Stomach smooth muscle (tissue), 2 donors: ENCODE data around the gene SLC30A2.

Source experiments
- H3K27ac ChIP-seq: one replicate; pipeline ENCODE4 v1.7.0; 2013; ENCODE audit warnings: mild to moderate bottlenecking, low read length, inconsistent platforms
- H3K27me3 ChIP-seq, 2 donors: one replicate each; pipeline ENCODE4 v1.7.0; 2013; ENCODE audit warnings: low read length in 2 of 2; ENCODE audit not compliant: insufficient read depth in 2 of 2, control insufficient read depth in 1 of 2
- H3K36me3 ChIP-seq, 2 donors: one replicate each; pipeline ENCODE4 v1.7.0; 2013; ENCODE audit warnings: low read length in 2 of 2; ENCODE audit not compliant: control insufficient read depth in 2 of 2, insufficient read depth in 2 of 2
- H3K4me1 ChIP-seq: one replicate; pipeline ENCODE4 v1.7.0; 2013; ENCODE audit warnings: low read length; ENCODE audit not compliant: control insufficient read depth, insufficient read depth
- H3K4me3 ChIP-seq, 2 donors: one replicate each; pipeline ENCODE4 v1.7.0; 2013; ENCODE audit warnings: low read length in 2 of 2
- H3K9ac ChIP-seq, 2 donors: one replicate each; pipeline ENCODE4 v1.7.0; 2013; ENCODE audit warnings: low read length in 2 of 2, mild to moderate bottlenecking in 1 of 2
- H3K9me3 ChIP-seq, 2 donors: one replicate each; pipeline ENCODE4 v1.7.0; 2013; ENCODE audit warnings: low read length in 2 of 2; ENCODE audit not compliant: control insufficient read depth in 2 of 2
- donor health status: healthy.
- donor health status: Pancreatic carcinoma.

SLC30A2 gene

DNA sequence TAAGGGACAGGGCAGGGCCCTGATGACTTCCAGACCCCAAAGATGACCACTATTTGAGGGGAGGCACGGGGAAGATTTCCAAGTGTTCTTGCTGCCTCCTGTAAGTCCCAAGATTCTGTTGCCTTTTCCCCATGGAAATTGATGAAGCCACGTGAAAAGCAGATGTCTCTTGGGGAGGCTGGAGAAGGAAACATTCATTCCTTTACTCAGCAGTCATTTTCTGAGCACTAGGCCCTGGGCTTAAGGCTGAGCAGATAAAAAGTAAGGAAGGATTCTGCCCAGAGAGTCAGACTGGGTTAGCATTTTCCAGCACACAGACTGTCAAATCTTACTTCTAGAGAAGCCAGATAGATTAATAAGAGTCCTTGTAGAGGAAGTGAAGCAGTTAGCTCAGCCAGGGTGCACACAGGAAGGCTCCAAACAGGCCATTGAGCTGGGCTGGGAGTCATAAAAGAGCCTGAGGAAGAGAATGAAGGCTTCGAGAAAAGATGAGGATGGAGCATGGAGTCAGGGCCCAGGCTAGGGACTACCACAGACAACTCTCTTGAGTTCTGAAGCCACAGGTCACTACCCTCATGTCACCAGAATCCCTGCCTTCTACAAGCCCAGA lies 14.2 kb downstream of the SLC30A2 start:
- Histone ChIP-seq H3K27me3 (peaks cover 0 to 6% of the 10 kb centered on the region in 2 donors), H3K4me1 (peaks cover 18% of the 10 kb centered on the region), H3K9me3 (no peaks in the 10 kb centered on the region), H3K36me3 (no peaks in the 10 kb centered on the region), H3K9ac (no peak overlapping the region), H3K4me3 (no peak overlapping the region), H3K27ac (no peak overlapping the region)

DNA sequence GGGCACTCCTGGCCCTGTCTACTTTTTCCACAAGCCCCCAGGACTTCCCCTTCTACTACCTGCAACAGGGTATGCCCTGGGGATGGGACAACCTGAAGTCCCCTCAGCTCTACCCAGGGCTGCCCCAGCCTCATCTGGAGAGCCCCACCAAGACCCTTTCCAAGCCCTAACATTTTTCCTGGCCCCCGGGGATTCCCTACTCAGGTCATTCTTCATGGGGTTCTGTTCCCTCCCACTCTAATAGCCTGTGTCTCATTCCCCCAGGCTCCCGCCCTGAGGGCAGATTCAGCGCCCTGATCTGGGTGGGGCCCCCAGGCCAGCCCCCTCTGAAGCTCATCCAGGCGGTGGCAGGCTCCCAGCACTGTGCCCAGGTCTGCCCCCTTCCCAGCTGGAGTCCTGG lies 14.7 kb downstream of the SLC30A2 start:
- no peak overlapping the region for H3K9ac ChIP-seq
- peaks cover 16% of the 10 kb centered on the region for H3K4me1 ChIP-seq
- peaks cover 0 to 6% of the 10 kb centered on the region in 2 donors for H3K27me3 ChIP-seq
- no peak overlapping the region for H3K4me3 ChIP-seq
- no peaks in the 10 kb centered on the region for H3K9me3 ChIP-seq
- no peaks in the 10 kb centered on the region for H3K36me3 ChIP-seq
- H3K27ac ChIP-seq: no peak overlapping the region

DNA sequence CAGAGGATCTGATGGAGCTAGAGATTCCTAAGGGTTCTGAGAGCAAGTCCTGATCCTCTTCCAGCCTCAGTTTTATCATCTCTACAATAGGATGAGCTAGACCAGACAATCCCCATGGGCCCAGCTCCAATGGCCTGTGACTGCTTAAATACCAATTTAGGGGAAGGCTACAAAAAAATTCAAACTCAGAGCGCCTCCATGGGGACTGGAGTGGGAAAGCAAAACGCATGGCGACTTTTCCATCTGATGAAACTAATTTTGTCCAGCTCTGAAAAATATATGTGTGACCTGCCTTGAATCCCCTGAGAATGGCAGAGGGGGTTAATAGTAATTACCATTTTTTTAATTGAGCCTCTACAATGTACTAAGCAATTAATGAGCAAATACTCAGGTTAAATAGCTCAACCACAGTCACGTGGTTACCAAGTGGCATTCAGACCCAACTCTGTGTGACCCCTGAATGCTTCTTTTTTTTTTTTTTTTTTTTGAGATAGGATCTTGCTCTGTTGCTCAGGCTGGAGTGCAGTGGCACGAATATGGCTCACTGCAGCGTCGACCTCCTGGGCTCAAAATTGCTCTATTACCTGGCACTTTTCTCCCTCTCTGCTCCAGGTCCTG lies 15.9 kb downstream of the SLC30A2 start:
- Histone ChIP-seq H3K27ac (no peak overlapping the region), H3K4me1 (peaks cover 6% of the 10 kb centered on the region), H3K4me3 (no peak overlapping the region), H3K9ac (no peak overlapping the region), H3K27me3 (peaks cover 0 to 6% of the 10 kb centered on the region in 2 donors), H3K9me3 (no peaks in the 10 kb centered on the region), H3K36me3 (no peaks in the 10 kb centered on the region)

DNA sequence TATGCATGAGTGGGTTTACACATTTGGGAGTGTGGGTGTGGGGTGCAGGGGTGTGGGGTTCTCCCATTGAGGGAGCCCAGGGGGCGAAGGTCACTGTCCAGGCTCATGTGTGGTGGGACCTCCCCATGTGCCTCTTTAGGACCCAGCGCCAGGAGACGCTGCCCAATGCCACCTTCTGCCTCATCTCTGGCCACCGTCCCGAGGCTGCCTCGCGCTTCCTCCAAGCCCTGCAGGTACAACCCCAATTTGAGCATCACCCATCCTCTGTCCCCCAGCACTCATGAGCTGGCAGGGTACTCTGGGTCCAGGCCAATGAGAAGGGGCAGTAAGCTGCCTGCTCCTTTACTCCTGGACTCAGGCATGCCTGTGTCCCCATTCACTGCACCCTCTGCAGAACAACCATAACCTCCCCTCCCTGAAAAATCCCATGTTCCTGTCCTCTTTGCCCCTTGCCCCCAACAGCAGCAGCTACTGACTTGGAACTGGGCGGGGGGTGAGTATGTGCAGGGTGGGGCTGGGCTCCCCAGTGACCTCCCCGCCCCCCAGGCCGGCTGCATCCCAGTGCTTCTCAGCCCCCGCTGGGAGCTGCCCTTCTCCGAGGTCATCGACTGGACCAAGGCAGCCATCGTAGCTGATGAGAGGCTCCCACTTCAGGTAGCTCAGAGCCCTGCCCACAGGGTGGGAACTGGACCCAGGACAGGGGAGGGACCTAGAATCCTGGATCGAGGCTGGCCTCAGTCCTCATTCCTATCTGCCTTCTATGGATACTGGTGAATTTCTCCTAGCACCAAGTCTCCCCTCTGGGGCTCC lies 16.7 kb downstream of the SLC30A2 start:
- no peak overlapping the region for H3K9ac ChIP-seq
- no peaks in the 10 kb centered on the region for H3K4me1 ChIP-seq
- H3K4me3 ChIP-seq: no peak overlapping the region
- no peaks in the 10 kb centered on the region for H3K36me3 ChIP-seq
- H3K9me3 ChIP-seq: no peaks in the 10 kb centered on the region
- peaks cover 0 to 6% of the 10 kb centered on the region in 2 donors for H3K27me3 ChIP-seq
- H3K27ac ChIP-seq: no peak overlapping the region

DNA sequence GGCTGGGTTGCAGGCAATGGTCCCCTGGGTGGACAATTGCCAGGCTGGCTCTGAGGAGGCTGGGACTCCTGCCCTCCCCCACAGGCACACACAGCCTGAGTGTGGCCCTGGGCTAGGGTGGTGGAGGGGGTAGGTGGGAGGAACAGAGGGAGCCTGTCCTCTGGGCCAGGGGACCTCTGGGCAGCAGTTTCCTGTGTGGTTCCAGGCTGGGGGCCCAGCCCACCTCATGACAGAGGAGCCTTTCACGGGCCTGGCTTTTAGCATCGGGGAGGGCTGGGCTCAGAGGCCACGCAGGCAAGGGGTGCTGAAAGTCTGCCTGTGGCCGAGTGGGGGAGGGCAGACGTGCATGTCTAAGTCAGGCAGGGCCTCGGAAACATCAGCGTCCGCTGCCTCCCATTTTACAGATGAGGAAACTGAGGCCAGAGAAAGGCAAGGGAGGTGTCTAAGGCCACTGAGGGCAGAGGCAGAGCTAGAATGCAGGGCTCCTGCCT lies 17.4 kb downstream of the SLC30A2 start:
- Histone ChIP-seq H3K4me1 (no peaks in the 10 kb centered on the region), H3K36me3 (no peaks in the 10 kb centered on the region), H3K4me3 (no peak overlapping the region), H3K9me3 (no peaks in the 10 kb centered on the region), H3K27me3 (peaks cover 0 to 4% of the 10 kb centered on the region in 2 donors), H3K27ac (no peak overlapping the region), H3K9ac (no peak overlapping the region)

DNA sequence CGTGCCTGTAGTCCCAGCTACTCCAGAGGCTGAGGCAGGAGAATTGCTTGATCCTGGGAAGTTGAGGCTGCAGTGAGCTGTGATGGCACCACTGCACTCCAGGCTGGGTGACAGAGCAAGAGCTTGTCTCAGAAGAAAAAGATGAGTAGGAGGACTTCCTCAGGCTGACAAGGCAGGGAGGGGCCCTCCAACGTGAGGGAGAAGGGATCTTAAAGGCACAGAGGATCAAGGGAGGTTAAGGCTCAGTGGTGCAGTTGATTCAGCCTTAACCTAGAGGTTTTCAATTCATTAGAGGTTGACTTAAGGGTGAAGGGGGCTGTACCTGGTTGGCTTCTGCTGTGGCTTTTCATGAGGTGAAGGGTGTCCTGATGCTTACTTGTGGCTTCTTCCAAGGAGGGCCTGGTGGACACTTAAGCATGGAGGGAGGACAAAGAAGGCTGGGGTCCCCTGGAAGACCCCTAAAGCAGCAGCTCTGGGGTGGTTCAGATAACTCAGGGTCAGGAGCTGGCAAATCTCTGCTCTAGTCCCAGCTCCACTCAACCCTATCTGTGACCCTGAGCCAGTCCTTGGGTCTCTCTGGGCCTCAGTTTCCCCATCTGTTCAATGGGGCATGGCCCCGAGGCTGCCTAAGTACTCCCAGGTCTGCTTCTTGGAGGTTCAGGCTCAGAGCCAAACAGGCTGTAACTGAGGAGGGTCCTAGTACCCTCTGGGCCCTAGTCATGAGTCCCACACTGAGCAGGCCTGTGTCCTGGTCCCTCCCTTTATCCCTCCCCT lies 18.0 kb downstream of the SLC30A2 start:
- no peak overlapping the region for H3K4me3 ChIP-seq
- H3K27me3 ChIP-seq: peaks cover 0 to 4% of the 10 kb centered on the region in 2 donors
- no peak overlapping the region for H3K27ac ChIP-seq
- no peaks in the 10 kb centered on the region for H3K36me3 ChIP-seq
- H3K9me3 ChIP-seq: no peaks in the 10 kb centered on the region
- no peak overlapping the region for H3K9ac ChIP-seq
- H3K4me1 ChIP-seq: peaks cover 4% of the 10 kb centered on the region

DNA sequence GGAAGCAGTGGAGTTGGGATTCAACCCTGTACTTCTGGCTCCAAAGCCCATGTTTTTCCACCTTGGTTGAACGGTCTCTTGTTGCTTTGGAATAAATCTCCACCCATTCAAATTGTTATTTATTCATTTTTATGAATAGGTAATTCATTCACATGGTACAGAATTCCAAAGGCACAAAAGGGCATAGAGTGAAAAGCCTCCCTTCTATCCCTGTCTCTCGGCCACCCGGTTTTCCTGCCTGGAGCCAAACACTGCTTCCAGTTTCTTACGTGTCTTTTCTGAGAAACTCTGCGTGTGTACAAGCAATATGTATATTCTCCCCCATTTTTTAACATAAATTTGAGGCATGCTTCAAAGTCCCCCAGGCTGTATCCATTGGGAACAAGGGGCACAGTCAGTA lies 20.4 kb downstream of the SLC30A2 start:
- no peak overlapping the region for H3K9ac ChIP-seq
- H3K36me3 ChIP-seq: no peaks in the 10 kb centered on the region
- H3K27ac ChIP-seq: no peak overlapping the region
- no peaks in the 10 kb centered on the region for H3K9me3 ChIP-seq
- no peak overlapping the region for H3K4me3 ChIP-seq
- H3K27me3 ChIP-seq: peaks cover 2 to 3% of the 10 kb centered on the region in 2 donors
- H3K4me1 ChIP-seq: peaks cover 13% of the 10 kb centered on the region

DNA sequence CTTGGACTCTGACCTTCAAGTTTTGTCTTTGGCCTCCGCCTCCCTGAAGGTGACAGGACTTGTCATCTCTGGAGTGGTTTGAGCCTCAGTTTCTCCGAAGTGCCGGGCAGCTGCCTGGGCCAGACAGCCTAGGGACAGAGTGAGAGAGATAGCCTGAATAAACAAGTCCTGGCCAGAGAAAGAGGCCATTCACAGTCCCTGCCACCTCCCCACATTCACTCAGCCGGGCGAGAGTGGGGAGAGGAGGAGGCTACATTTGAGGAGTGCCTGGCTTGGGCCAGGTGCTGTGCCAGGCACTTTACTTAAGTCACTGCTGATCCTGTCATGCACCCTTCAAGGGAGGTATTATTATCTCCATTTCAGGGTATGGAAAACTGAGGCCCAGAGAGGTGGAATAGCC lies 20.9 kb downstream of the SLC30A2 start:
- Histone ChIP-seq H3K4me1 (peaks cover 13% of the 10 kb centered on the region), H3K4me3 (no peak overlapping the region), H3K9ac (no peak overlapping the region), H3K9me3 (no peaks in the 10 kb centered on the region), H3K27ac (no peak overlapping the region), H3K36me3 (no peaks in the 10 kb centered on the region), H3K27me3 (peaks cover 2 to 3% of the 10 kb centered on the region in 2 donors)

DNA sequence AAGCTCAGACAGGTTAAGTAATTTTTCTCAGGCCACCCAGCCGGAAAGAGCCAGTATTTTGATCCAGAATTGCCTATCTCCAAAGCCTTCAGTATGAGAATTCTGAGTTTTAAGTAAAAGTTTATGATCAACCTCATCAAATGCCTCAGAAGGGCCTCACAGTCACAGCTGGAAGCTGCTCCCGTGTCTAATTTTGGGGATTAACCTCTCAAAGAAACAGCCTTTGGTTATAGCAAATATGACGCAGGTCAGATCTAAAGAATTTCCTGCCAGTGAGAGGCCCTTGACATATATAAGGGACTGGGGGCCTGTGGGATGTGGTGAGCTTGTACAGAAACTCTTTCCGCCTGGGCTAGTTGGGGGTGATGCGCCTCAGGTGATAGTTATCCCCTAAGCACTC lies 22.1 kb downstream of the SLC30A2 start:
- Histone ChIP-seq H3K27ac (no peak overlapping the region), H3K36me3 (no peaks in the 10 kb centered on the region), H3K27me3 (peaks cover 2 to 3% of the 10 kb centered on the region in 2 donors), H3K9ac (no peak overlapping the region), H3K4me1 (peaks cover 13% of the 10 kb centered on the region), H3K4me3 (no peak overlapping the region), H3K9me3 (no peaks in the 10 kb centered on the region)

DNA sequence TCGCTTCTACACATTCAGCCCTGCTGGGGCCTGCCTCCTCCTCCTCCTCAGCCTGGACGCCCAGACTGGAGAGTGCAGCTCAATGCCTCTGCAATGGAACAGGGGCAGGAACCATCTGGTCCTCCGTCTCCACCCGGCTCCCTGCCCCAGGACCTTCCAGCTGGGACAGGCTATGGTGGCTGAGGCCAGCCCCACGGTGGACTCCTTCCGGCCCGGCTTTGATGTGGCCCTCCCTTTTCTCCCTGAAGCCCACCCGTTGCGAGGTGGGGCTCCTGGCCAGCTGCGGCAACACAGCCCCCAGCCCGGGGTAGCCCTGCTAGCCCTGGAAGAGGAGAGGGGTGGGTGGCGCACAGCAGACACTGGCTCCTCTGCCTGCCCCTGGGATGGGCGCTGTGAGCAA lies 22.9 kb downstream of the SLC30A2 start:
- Histone ChIP-seq H3K36me3 (no peaks in the 10 kb centered on the region), H3K4me3 (no peak overlapping the region), H3K27me3 (peaks cover 0 to 3% of the 10 kb centered on the region in 2 donors), H3K9ac (no peak overlapping the region), H3K9me3 (no peaks in the 10 kb centered on the region), H3K4me1 (peaks cover 13% of the 10 kb centered on the region), H3K27ac (no peak overlapping the region)
